ENCODE measurements around the gene TBCD. TPM values are rescaled to one million over a fixed set of nuclear protein-coding genes. Genes with fewer than 3 reads are reported as not detected.

Gene TBCD
- total RNA-seq, 4 donors from 2014 or later: 49.7 to 119 (median 71.5) TPM

- Histone ChIP-seq H3K27me3 (no peaks in the 10 kb centered on the region), H3K4me3 (peak overlapping the region; percentile 9), H3K36me3 (peaks cover 10% of the 10 kb centered on the region), H3K9me3 (no peaks in the 10 kb centered on the region), H3K4me1 (peaks cover 48% of the 10 kb centered on the region), H3K27ac (peak overlapping the region; percentile 77)
- WGBS: 59% methylated on average over 13 of the region's 15 CpGs
- peak in 1 of 3 donors; percentile 20 for TF ChIP-seq POLR2AphosphoS5 (IDR thresholded peaks at IDR 0.05)
- TF ChIP-seq, protein P1, sequence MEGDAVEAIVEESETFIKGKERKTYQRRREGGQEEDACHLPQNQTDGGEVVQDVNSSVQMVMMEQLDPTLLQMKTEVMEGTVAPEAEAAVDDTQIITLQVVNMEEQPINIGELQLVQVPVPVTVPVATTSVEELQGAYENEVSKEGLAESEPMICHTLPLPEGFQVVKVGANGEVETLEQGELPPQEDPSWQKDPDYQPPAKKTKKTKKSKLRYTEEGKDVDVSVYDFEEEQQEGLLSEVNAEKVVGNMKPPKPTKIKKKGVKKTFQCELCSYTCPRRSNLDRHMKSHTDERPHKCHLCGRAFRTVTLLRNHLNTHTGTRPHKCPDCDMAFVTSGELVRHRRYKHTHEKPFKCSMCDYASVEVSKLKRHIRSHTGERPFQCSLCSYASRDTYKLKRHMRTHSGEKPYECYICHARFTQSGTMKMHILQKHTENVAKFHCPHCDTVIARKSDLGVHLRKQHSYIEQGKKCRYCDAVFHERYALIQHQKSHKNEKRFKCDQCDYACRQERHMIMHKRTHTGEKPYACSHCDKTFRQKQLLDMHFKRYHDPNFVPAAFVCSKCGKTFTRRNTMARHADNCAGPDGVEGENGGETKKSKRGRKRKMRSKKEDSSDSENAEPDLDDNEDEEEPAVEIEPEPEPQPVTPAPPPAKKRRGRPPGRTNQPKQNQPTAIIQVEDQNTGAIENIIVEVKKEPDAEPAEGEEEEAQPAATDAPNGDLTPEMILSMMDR (IDR thresholded peaks at IDR 0.05): no peak
- DNase-seq (ENCODE audit: low spot score in 2 of 2): peak in 1 of 2 donors; percentile 77
Measured at GRCh38 chr17:82793974-82794630, 42.2 kb downstream of the TBCD start.

DNA sequence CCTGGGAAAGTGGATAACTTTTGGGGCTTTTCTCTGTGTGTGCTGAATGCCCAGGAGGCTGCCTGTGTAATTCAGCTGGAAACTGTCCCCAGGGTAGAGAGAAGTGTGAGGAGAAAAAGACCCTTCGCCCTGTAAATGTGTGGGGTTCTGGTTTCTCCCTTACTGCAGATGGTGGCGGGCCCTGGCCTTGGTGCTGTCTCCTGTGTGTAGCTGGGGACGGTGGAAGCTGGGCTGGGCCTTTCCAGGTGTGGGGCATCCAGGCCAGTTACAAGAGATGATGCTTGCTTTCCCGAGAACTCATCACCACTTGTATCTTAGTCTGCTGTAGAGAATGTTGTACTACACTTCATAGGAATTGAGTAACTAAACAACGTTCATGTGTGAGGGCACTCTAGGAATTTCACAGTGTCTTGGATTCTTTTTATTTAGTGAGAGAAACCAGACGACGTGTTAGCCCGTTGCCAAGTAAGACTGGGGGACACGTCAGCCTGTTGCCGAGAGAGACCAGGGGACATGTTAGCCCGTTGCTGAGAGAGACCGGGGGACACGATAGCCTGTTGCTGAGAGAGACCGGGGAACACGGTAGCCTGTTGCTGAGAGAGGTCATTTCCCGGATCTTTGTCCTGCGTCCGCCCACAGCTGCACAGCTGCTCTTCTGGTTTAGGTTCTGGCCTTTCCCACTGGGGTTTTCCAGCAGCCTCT, 43.1 kb downstream of the TBCD start:
- Histone ChIP-seq H3K4me3 (no peak overlapping the region), H3K27me3 (no peaks in the 10 kb centered on the region), H3K4me1 (peaks cover 40% of the 10 kb centered on the region), H3K9me3 (no peaks in the 10 kb centered on the region), H3K36me3 (peaks cover 14% of the 10 kb centered on the region), H3K27ac (peak overlapping the region; percentile 77)
- no peak for DNase-seq (ENCODE audit: low spot score in 2 of 2)
- WGBS: 85% methylated on average over 18 of the region's 18 CpGs
- TF ChIP-seq EP300 (IDR thresholded peaks at IDR 0.05) (no peak), POLR2A (IDR thresholded peaks at IDR 0.05) (no peak), POLR2AphosphoS5 (IDR thresholded peaks at IDR 0.05) (no peak)
- TF ChIP-seq, protein P1 (IDR thresholded peaks at IDR 0.05): no peak

DNA sequence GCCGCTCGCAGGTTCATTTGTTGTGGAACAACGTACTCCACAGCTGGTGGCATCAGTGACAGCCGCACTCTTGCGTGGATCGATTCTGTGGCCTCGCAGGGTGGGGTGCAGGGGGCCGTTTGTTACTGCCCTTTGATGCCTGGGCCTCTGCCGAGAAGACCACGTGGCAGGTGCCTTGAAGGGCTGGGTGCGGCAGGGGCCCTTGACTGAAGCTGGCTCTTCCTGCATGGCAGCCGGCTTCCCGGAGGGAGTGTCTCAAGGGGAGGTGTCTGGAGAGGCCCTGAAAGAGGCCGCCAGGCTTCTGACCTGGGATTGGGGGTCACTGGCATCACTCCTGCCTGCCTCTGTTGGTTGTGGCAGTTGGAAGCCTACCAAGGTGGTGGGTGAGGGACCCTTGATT, 43.8 kb downstream of the TBCD start:
- no peaks in the 10 kb centered on the region for H3K27me3 ChIP-seq
- H3K9me3 ChIP-seq: no peaks in the 10 kb centered on the region
- peak overlapping the region; percentile 77 for H3K27ac ChIP-seq
- H3K4me3 ChIP-seq: no peak overlapping the region
- TF ChIP-seq POLR2A (IDR thresholded peaks at IDR 0.05) (no peak), POLR2AphosphoS5 (IDR thresholded peaks at IDR 0.05) (no peak), EP300 (IDR thresholded peaks at IDR 0.05) (no peak)
- TF ChIP-seq, protein P1 (IDR thresholded peaks at IDR 0.05): no peak
- WGBS: no CpG with 5 or more reads among the region's 14 CpGs
- H3K36me3 ChIP-seq: peaks cover 18% of the 10 kb centered on the region
- H3K4me1 ChIP-seq: peaks cover 34% of the 10 kb centered on the region
- no peak for DNase-seq (ENCODE audit: low spot score in 2 of 2)

DNA sequence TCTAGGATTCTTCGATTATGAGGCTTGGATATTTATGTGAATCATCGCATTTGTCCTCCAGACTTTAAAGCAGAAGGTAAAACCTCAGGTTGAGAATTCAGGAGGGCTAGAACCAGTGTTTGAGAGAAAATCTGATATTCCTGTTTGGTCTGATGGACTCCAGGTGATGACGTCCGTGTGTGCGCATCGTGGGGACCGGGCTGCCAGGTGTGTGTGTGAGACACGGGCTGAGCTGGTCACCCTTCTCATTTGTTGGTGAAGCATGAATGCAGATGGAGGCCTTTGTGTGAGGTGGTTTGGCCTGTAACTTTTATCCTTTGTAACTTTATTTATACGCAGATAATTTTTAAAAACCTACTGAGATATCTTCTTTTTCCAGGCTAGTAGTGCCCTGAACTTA, 45.2 kb downstream of the TBCD start:
- no peaks in the 10 kb centered on the region for H3K9me3 ChIP-seq
- peaks cover 27% of the 10 kb centered on the region for H3K36me3 ChIP-seq
- no peak overlapping the region for H3K27ac ChIP-seq
- peaks cover 33% of the 10 kb centered on the region for H3K4me1 ChIP-seq
- H3K27me3 ChIP-seq: no peaks in the 10 kb centered on the region
- no peak for DNase-seq (ENCODE audit: low spot score in 2 of 2)
- 97% methylated on average over 9 of the region's 9 CpGs for WGBS
- no peak overlapping the region for H3K4me3 ChIP-seq
- TF ChIP-seq POLR2AphosphoS5 (IDR thresholded peaks at IDR 0.05) (no peak), EP300 (IDR thresholded peaks at IDR 0.05) (no peak), POLR2A (IDR thresholded peaks at IDR 0.05) (no peak)
- TF ChIP-seq, protein P1 (IDR thresholded peaks at IDR 0.05): no peak

- H3K27ac ChIP-seq: no peak overlapping the region
- H3K4me1 ChIP-seq: peaks cover 22% of the 10 kb centered on the region
- no peaks in the 10 kb centered on the region for H3K27me3 ChIP-seq
- TF ChIP-seq, protein P1 (IDR thresholded peaks at IDR 0.05): no peak
- TF ChIP-seq POLR2A (IDR thresholded peaks at IDR 0.05) (no peak), EP300 (IDR thresholded peaks at IDR 0.05) (no peak), POLR2AphosphoS5 (IDR thresholded peaks at IDR 0.05) (no peak)
- DNase-seq (ENCODE audit: low spot score in 2 of 2): no peak
- over 99% methylated on average over 7 of the region's 7 CpGs for WGBS
- H3K36me3 ChIP-seq: peaks cover 27% of the 10 kb centered on the region
- H3K4me3 ChIP-seq: no peak overlapping the region
- H3K9me3 ChIP-seq: no peaks in the 10 kb centered on the region
Measured at GRCh38 chr17:82798752-82799151, 46.9 kb downstream of the TBCD start.
